K562 (cell line): ENCODE measurements around the gene NR1D2. TPM values are rescaled to one million over a fixed set of nuclear protein-coding genes. Genes with fewer than 3 reads are reported as not detected.
A peak's percentile ranks its signal among the peaks of the same experiment; 100 is the strongest.

ENCODE experiments used
- ATAC-seq: fragments of 200-7000 bp; cut with Tn5 transposase; 3 replicates; pipeline ENCODE4 v1.9.1; 2020; ENCODE audit warnings: moderate library complexity
- BruUV-seq: library from RNA; stranded (reverse); fragments of 400-500 nt; replicated peaks from 2 replicates; lab custom pipeline; 2021; lab: Mats Ljungman, UMichigan
- CTCF ChIA-PET: fragments of 300-600 bp; formaldehyde crosslinking; extraction: SDS; loops from one replicate; lab custom pipeline; 2021; ENCODE audit warnings: low intra/inter-chr PET ratio; lab: Yijun Ruan, JAX
- POLR2A ChIA-PET: fragments of 300-600, 350-650 bp; sonication (Branson Sonifier 250); formaldehyde crosslinking; extraction: SDS; loops from one replicate; lab custom pipeline; 2021; ENCODE audit warnings: antibody characterized with exemption, inconsistent platforms; lab: Yijun Ruan, JAX
- DNase-seq, 4 experiments: peaks; one replicate each; pipeline versions ENCODE4 v3.0.0 to v3.0.0-alpha.2; 2011 to 2018; ENCODE audit warnings: low spot score in 3 of 4, mixed read lengths in 3 of 4; ENCODE audit errors: extremely low read depth in 1 of 4
- FAIRE-seq: peaks from 2 replicates; lab custom pipeline; 2011; peaks lifted over from hg19 to GRCh38; lab: Jason Lieb, UNC
- H2AFZ ChIP-seq: 2 replicates; pipeline ENCODE4 v1.6.0; 2011; ENCODE audit warnings: low read depth, low read length, control low read depth, inconsistent platforms
- H3K27ac ChIP-seq: fragments of 200-600 bp; 3 replicates; pipeline ENCODE4 v1.8.0; 2011; ENCODE audit warnings: low read depth, mild to moderate bottlenecking, control low read depth, inconsistent platforms, low read length, moderate library complexity, mixed read lengths; ENCODE audit errors: extremely low read depth
- H3K27me3 ChIP-seq, 2 experiments: fragments of 300-600 bp in 1 of 2; 2 replicates in 1 of 2; 3 replicates in 1 of 2; pipeline versions ENCODE4 v1.6.0 to v1.8.0; 2011; ENCODE audit warnings: inconsistent platforms in 2 of 2, low read length in 2 of 2, mild to moderate bottlenecking in 1 of 2, mixed read lengths in 1 of 2, moderate library complexity in 1 of 2; ENCODE audit not compliant: control insufficient read depth in 2 of 2, insufficient read depth in 2 of 2
- H3K36me3 ChIP-seq: fragments of 300-600 bp; 3 replicates; pipeline ENCODE4 v1.8.0; 2011; ENCODE audit warnings: mild to moderate bottlenecking, low read length, inconsistent platforms; ENCODE audit not compliant: control insufficient read depth, insufficient read depth
- H3K4me1 ChIP-seq, 2 experiments: fragments of 200-600 bp in 1 of 2; replicated peaks in 1 of 2; 2 replicates in 1 of 2; 3 replicates in 1 of 2; pipeline versions ENCODE4 v1.5.1 to v1.8.0; 2011; ENCODE audit warnings: inconsistent platforms in 2 of 2, low read length in 2 of 2, mild to moderate bottlenecking in 1 of 2, mixed read lengths in 1 of 2, moderate library complexity in 1 of 2; ENCODE audit not compliant: control insufficient read depth in 2 of 2, insufficient read depth in 2 of 2
- H3K4me2 ChIP-seq: 2 replicates; pipeline ENCODE4 v1.6.1; 2011; ENCODE audit warnings: low read length, control low read depth, inconsistent platforms, mixed read lengths; ENCODE audit not compliant: insufficient read depth
- H3K4me3 ChIP-seq: fragments of 200-600 bp; sonication (generic), shearing (Covaris generic); 2 replicates; pipeline ENCODE4 v1.5.1; 2016; ENCODE audit warnings: control low read depth, inconsistent platforms
- H3K79me2 ChIP-seq: fragments of 200-600 bp; 3 replicates; pipeline ENCODE4 v1.8.0; 2011; ENCODE audit warnings: low read length, inconsistent platforms; ENCODE audit not compliant: control insufficient read depth, insufficient read depth
- H3K9ac ChIP-seq, 2 experiments: 2 replicates each; pipeline versions ENCODE4 v1.6.0 to v1.6.1; 2011; ENCODE audit warnings: low read depth in 2 of 2, low read length in 2 of 2, control low read depth in 1 of 2, inconsistent platforms in 1 of 2, mild to moderate bottlenecking in 1 of 2, mixed read lengths in 1 of 2; ENCODE audit not compliant: insufficient read depth in 1 of 2
- H3K9me1 ChIP-seq: one replicate; pipeline ENCODE4 v1.6.0; 2011; ENCODE audit warnings: inconsistent platforms, mild to moderate bottlenecking, low read length, moderate library complexity; ENCODE audit not compliant: control insufficient read depth, insufficient read depth
- H3K9me3 ChIP-seq: replicated peaks from 2 replicates; pipeline ENCODE4 v1.5.1; 2011; ENCODE audit warnings: low read depth, low read length, inconsistent platforms; ENCODE audit not compliant: control insufficient read depth, insufficient read depth
- H4K20me1 ChIP-seq: replicated peaks from 2 replicates; pipeline ENCODE4 v1.6.1; 2011; ENCODE audit warnings: low read length, inconsistent platforms, mixed read lengths; ENCODE audit not compliant: control insufficient read depth, insufficient read depth
- ARID1B ChIP-seq: fragments of 450-650 bp; IDR thresholded peaks from 2 replicates; pipeline ENCODE4 v1.6.1; 2016; ENCODE audit warnings: antibody characterized with exemption, mild to moderate bottlenecking, inconsistent platforms
- BRF1 ChIP-seq: IDR thresholded peaks from 3 replicates; pipeline ENCODE4 v1.6.1; 2011; ENCODE audit warnings: borderline replicate concordance, mild to moderate bottlenecking; ENCODE audit not compliant: insufficient read length; ENCODE audit errors: extremely low read depth
- CBFA2T3 ChIP-seq: fragments of 450-650 bp; IDR thresholded peaks from 2 replicates; pipeline ENCODE4 v1.6.1; 2017
- CCAR2 ChIP-seq: fragments of 200-400 bp; formaldehyde crosslinking; IDR thresholded peaks from 2 replicates; pipeline ENCODE4 v1.6.1; 2017; ENCODE audit warnings: mild to moderate bottlenecking, low read depth, low read length
- EP300 ChIP-seq: IDR thresholded peaks from 2 replicates; pipeline ENCODE4 v1.6.1; 2012; ENCODE audit warnings: low read length, improper control_type of control experiment
- FOXA1 ChIP-seq: fragments of 450-650 bp; IDR thresholded peaks from 2 replicates; pipeline ENCODE4 v1.6.1; 2016; ENCODE audit warnings: mild to moderate bottlenecking, borderline replicate concordance
- KDM1A ChIP-seq, 2 experiments: fragments of 450-650 bp; IDR thresholded peaks; 2 replicates each; pipeline ENCODE4 v1.6.1; 2016; ENCODE audit warnings: mild to moderate bottlenecking in 2 of 2
- KLF16 ChIP-seq: IDR thresholded peaks from 2 replicates; pipeline ENCODE4 v1.6.1; 2016; ENCODE audit warnings: antibody characterized with exemption
- MTA3 ChIP-seq: fragments of 450-650 bp; formaldehyde crosslinking; IDR thresholded peaks from 2 replicates; pipeline ENCODE4 v1.6.1; 2017; ENCODE audit warnings: mild to moderate bottlenecking, borderline replicate concordance
- NCOR1 ChIP-seq: fragments of 450-650 bp; IDR thresholded peaks from 2 replicates; pipeline ENCODE4 v1.6.1; 2016; ENCODE audit warnings: mild to moderate bottlenecking, moderate library complexity
- NEUROD1 ChIP-seq: fragments of 150-350 bp; IDR thresholded peaks from 2 replicates; pipeline ENCODE4 v1.6.1; 2014; ENCODE audit warnings: borderline replicate concordance, low read length, low read depth; ENCODE audit not compliant: partially characterized antibody
- NFIC ChIP-seq: fragments of 450-650 bp; IDR thresholded peaks from 2 replicates; pipeline ENCODE4 v1.6.1; 2017; ENCODE audit warnings: mild to moderate bottlenecking, inconsistent platforms
- POU5F1 ChIP-seq: fragments of 150-350 bp; IDR thresholded peaks from 2 replicates; pipeline ENCODE4 v1.6.1; 2014; ENCODE audit warnings: borderline replicate concordance, low read length, low read depth, mild to moderate bottlenecking; ENCODE audit not compliant: partially characterized antibody
- SIN3B ChIP-seq: fragments of 450-650 bp; IDR thresholded peaks from 2 replicates; pipeline ENCODE4 v1.6.1; 2017; ENCODE audit warnings: low read depth, mild to moderate bottlenecking, moderate library complexity
- SOX6 ChIP-seq: fragments of 450-650 bp; IDR thresholded peaks from 2 replicates; pipeline ENCODE4 v1.6.1; 2014; ENCODE audit warnings: mild to moderate bottlenecking
- TAL1 ChIP-seq: fragments of 450-650 bp; IDR thresholded peaks from 2 replicates; pipeline ENCODE4 v1.6.1; 2016; ENCODE audit warnings: mild to moderate bottlenecking
- TCF3 ChIP-seq: sonication (generic); formaldehyde crosslinking; IDR thresholded peaks from 2 replicates; pipeline ENCODE4 v1.4.0; 2020; ENCODE audit warnings: mild to moderate bottlenecking, missing genetic modification reagents
- TEAD4 ChIP-seq, 2 experiments: sonication (generic) in 1 of 2; formaldehyde crosslinking in 1 of 2; IDR thresholded peaks; 2 replicates each; pipeline versions ENCODE4 v1.6.1 to v1.8.0; 2012 to 2022; ENCODE audit warnings: borderline replicate concordance in 1 of 2, inconsistent platforms in 1 of 2, low read length in 1 of 2, mild to moderate bottlenecking in 1 of 2, missing genetic modification reagents in 1 of 2
- ZEB2 ChIP-seq: fragments of 450-650 bp; IDR thresholded peaks from 2 replicates; pipeline ENCODE4 v1.6.1; 2016
- WGBS: fragments of 100-300 bp; shearing (Covaris generic); methylation state at CpG from one replicate; pipeline ENCODE4 v1.1.6; 2016; ENCODE audit warnings: low coverage, mixed read lengths; ENCODE audit not compliant: insufficient coverage; ENCODE audit errors: missing lambda C conversion rate; 5-methylcytosine and 5-hydroxymethylcytosine counted together
- in situ Hi-C: fragments of 300-500 bp; cut with MboI; formaldehyde crosslinking; loops from 4 replicates; pipeline ENCODE4 v1.15.0; 2018; ENCODE audit warnings: inconsistent platforms, mixed read lengths
- intact Hi-C: fragments of 100-400 bp; cut with micrococcal nuclease; formaldehyde crosslinking; loops from 2 replicates; pipeline ENCODE4 v1.14.2; 2022
- polyA plus RNA-seq, 8 experiments: library from polyadenylated mRNA; depleted of rRNA in 4 of 8; stranded (reverse) in 5 of 8; unstranded in 3 of 8; fragments of >200 nt; fragmentation: Nextera tagmentation in 2 of 8; fragmentation: Illumina TruSeq in 1 of 8; extraction: Ambion mirVana in 2 of 8; extraction: Trizol in 1 of 8; gene quantifications; 2 replicates each; pipeline versions ENCODE4 v1.2.1 to v1.2.3, GENCODE V29; 2011 to 2014; ENCODE audit warnings: inconsistent platforms in 1 of 8, missing spikeins in 1 of 8
- total RNA-seq, 7 experiments: library from RNA; depleted of rRNA in 6 of 7; stranded (reverse); fragments of >200 nt in 6 of 7; fragmentation: Illumina TruSeq in 2 of 7; extraction: Trizol in 2 of 7; gene quantifications; 2 replicates each; pipeline versions ENCODE4 v1.2.1 to v1.2.3, GENCODE V29; 2011 to 2021; ENCODE audit warnings: low replicate concordance in 1 of 7
- TF ChIP-seq, protein P1 (sequence below): fragments of 450-650 bp; IDR thresholded peaks from 2 replicates; pipeline ENCODE4 v1.6.1; 2018; ENCODE audit warnings: mild to moderate bottlenecking, low read depth; ENCODE audit not compliant: partially characterized antibody
- TF ChIP-seq, protein P2 (sequence below): fragments of 250-450 bp; sonication (Bioruptor Pico); IDR thresholded peaks from 2 replicates; pipeline ENCODE4 v1.6.1; 2021; ENCODE audit warnings: mild to moderate bottlenecking

NR1D2 gene
- total and polyA plus RNA-seq, 9 of the 15 experiments (the other 6 are each of a cell fraction or from before 2014, with no cell fraction given), result 1.2 to 5.5 (median 2.9) TPM

DNA sequence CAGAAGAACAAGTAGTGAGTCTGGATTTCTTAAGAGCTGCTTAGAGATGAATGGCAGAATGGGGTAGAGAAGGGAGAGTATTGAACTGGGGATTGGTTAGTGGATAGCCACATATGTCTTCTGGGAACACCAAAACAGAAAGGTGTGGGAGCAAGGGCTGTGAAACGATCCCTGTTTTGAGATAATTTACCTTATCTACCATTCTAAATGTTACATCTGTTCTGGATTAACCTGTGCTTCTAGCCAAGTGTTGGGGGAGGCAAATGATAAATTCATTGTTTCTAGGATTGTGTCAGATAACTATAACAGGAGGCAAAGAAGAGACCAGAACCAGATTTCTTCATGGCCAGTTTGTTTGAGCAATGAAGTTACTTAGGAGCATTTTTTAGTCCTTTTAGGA is 8.4 kb downstream of the NR1D2 start:
- H3K36me3 ChIP-seq, result no peaks in the 10 kb centered on the region; the same call in 2 of the 3 replicates
- H3K79me2 ChIP-seq, result no peaks in the 10 kb centered on the region
- H3K4me2 ChIP-seq, result no peak overlapping the region
- ATAC-seq (peak; percentile 29), FAIRE-seq (no peak), DNase-seq (peak in 2 of 4 experiments; percentile 21 to 35)
- H3K27me3 ChIP-seq, result no peaks in the 10 kb centered on the region
- WGBS, result 5% methylated on average over 1 of the region's 1 CpG
- no peak overlapping the region for H2AFZ ChIP-seq
- H3K9me3 ChIP-seq, result no peaks in the 10 kb centered on the region
- H3K9ac ChIP-seq, result no peak overlapping the region
- no peaks in the 10 kb centered on the region for H3K9me1 ChIP-seq
- in situ Hi-C loops, result no loop called here
- intact Hi-C loops, result no loop called here
- no TSS peak for BruUV-seq
- no peaks in the 10 kb centered on the region for H4K20me1 ChIP-seq
- ChIA-PET POLR2A (interaction anchor here (1.3 kb wide), 1 partner anchor 36 kb away, joined by 11 read pairs; the partner anchor contains the start of genes NKIRAS1 and RPL15), CTCF (no interaction called here)
- H3K27ac ChIP-seq, result no peak overlapping the region
- H3K4me3 ChIP-seq, result no peak overlapping the region
- peaks cover 0 to 14% of the 10 kb centered on the region in 2 experiments; a peak in 2 of 5 replicates for H3K4me1 ChIP-seq
- TF ChIP-seq TEAD4 (IDR thresholded peaks at IDR 0.05; ENCODE audit: low read length) (peak; percentile 78), TEAD4 (CRISPR knock-in tag; IDR thresholded peaks at IDR 0.05; ENCODE audit: borderline replicate concordance) (no peak), ZEB2 (0 out of 2 replicates have a peak, but pooled peaks have one; percentile 17), MTA3 (no peak), CCAR2 (no peak), SOX6 (peak; percentile 68), SIN3B (no peak), NEUROD1 (no peak), FOXA1 (no peak), EP300 (peak; percentile 36; the same call in 1 of the 2 replicates), POU5F1 (no peak), KDM1A (IDR thresholded peaks at IDR 0.05) (peak; percentile 52 to 54), KLF16 (peak; percentile 42; the same call in 1 of the 2 replicates), NCOR1 (peak; percentile 39; the same call in 1 of the 2 replicates), BRF1 (no peak), TAL1 (peak; percentile 57), TCF3 (CRISPR knock-in tag) (peak; percentile 52), NFIC (peak; percentile 20; the same call in 1 of the 2 replicates), ARID1B (peak; percentile 69), CBFA2T3 (peak; percentile 78)
- TF ChIP-seq, protein P1, sequence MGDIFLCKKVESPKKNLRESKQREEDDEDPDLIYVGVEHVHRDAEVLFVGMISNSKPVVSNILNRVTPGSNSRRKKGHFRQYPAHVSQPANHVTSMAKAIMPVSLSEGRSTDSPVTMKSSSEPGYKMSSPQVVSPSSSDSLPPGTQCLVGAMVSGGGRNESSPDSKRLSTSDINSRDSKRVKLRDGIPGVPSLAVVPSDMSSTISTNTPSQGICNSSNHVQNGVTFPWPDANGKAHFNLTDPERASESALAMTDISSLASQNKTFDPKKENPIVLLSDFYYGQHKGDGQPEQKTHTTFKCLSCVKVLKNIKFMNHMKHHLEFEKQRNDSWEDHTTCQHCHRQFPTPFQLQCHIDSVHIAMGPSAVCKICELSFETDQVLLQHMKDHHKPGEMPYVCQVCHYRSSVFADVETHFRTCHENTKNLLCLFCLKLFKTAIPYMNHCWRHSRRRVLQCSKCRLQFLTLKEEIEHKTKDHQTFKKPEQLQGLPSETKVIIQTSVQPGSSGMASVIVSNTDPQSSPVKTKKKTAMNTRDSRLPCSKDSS, result no peak
- TF ChIP-seq, protein P2, sequence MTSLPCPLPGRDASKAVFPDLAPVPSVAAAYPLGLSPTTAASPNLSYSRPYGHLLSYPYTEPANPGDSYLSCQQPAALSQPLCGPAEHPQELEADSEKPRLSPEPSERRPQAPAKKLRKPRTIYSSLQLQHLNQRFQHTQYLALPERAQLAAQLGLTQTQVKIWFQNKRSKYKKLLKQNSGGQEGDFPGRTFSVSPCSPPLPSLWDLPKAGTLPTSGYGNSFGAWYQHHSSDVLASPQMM (CRISPR knock-in tag), result no peak
